PC-9 (cell line): ENCODE results near the gene GPC5. TPM values are rescaled to one million over a fixed set of nuclear protein-coding genes. Genes with fewer than 3 reads are reported as not detected.

ENCODE experiments used
- BruUV-seq: library from RNA; stranded (reverse); fragments of 400-500 nt; replicated peaks from 2 replicates; lab custom pipeline; 2021; lab: Mats Ljungman, UMichigan
- CTCF ChIA-PET: fragments of 300-600 bp; sonication (Branson Sonifier 250); formaldehyde crosslinking; loops from one replicate; lab custom pipeline; 2022; ENCODE audit warnings: antibody characterized with exemption; lab: Charles Lee
- POLR2A ChIA-PET: fragments of 300-600 bp; sonication (Branson Sonifier 250); formaldehyde crosslinking; loops from one replicate; lab custom pipeline; 2022; ENCODE audit warnings: antibody characterized with exemption; ENCODE audit not compliant: unreplicated experiment; lab: Charles Lee
- DNase-seq, 2 experiments: peaks; one replicate each; pipeline versions ENCODE4 v3.0.0 to v3.0.0-alpha.2; 2015 to 2022; ENCODE audit warnings: mixed read lengths in 1 of 2
- H2AFZ ChIP-seq: fragments of 200-600 bp; sonication (generic); 2 replicates; pipeline ENCODE4 v1.8.1; 2017; ENCODE audit warnings: antibody characterized with exemption
- H3F3A ChIP-seq: fragments of 200-600 bp; sonication (generic); 2 replicates; pipeline ENCODE4 v1.8.1; 2017; ENCODE audit warnings: antibody characterized with exemption, mild to moderate bottlenecking, low read depth; ENCODE audit not compliant: insufficient read depth
- H3K27ac ChIP-seq: fragments of 200-600 bp; sonication (generic); 2 replicates; pipeline ENCODE4 v1.6.1; 2016; ENCODE audit warnings: mixed run types
- H3K27me3 ChIP-seq: fragments of 200-600 bp; sonication (generic); 2 replicates; pipeline ENCODE4 v1.6.1; 2016; ENCODE audit warnings: low read depth, mixed run types; ENCODE audit not compliant: insufficient read depth
- H3K36me3 ChIP-seq: fragments of 200-600 bp; sonication (generic); 2 replicates; pipeline ENCODE4 v1.6.1; 2016; ENCODE audit warnings: low read depth, mixed run types
- H3K4me1 ChIP-seq: fragments of 200-600 bp; sonication (generic); replicated peaks from 2 replicates; pipeline ENCODE4 v1.6.1; 2016; ENCODE audit warnings: mixed run types; ENCODE audit not compliant: insufficient read depth
- H3K4me2 ChIP-seq: fragments of 200-600 bp; sonication (generic); 2 replicates; pipeline ENCODE4 v1.6.1; 2017; ENCODE audit warnings: mixed run types
- H3K4me3 ChIP-seq: fragments of 200-600 bp; sonication (generic); 2 replicates; pipeline ENCODE4 v1.6.1; 2016; ENCODE audit warnings: mixed run types
- H3K79me2 ChIP-seq: fragments of 200-600 bp; sonication (generic); 2 replicates; pipeline ENCODE4 v1.6.1; 2017; ENCODE audit warnings: low read depth, mixed run types
- H3K9me2 ChIP-seq: fragments of 200-600 bp; sonication (generic); 2 replicates; pipeline ENCODE4 v1.8.1; 2017; ENCODE audit warnings: mild to moderate bottlenecking; ENCODE audit not compliant: insufficient read depth
- H3K9me3 ChIP-seq: fragments of 200-600 bp; sonication (generic); 2 replicates; pipeline ENCODE4 v1.8.1; 2016; ENCODE audit warnings: low read depth; ENCODE audit not compliant: insufficient read depth
- H4K20me1 ChIP-seq: fragments of 200-600 bp; sonication (generic); 2 replicates; pipeline ENCODE4 v1.8.1; 2017; ENCODE audit not compliant: insufficient read depth
- CTCF ChIP-seq: fragments of 200-600 bp; sonication (generic); conservative IDR thresholded peaks from 2 replicates; pipeline ENCODE4 v1.6.1; 2017; ENCODE audit warnings: mixed run types, antibody characterized with exemption, mild to moderate bottlenecking, moderate library complexity
- EZH2 ChIP-seq: fragments of 200-600 bp; sonication (generic); IDR thresholded peaks from 2 replicates; pipeline ENCODE4 v1.8.0; 2017; ENCODE audit warnings: antibody characterized with exemption, low read depth
- intact Hi-C: fragments of 100-400 bp; cut with micrococcal nuclease; formaldehyde crosslinking; loops from one replicate; pipeline ENCODE4 v1.10.0; 2022; ENCODE audit not compliant: unreplicated experiment
- total RNA-seq: library from RNA; stranded (reverse); gene quantifications from 2 replicates; pipeline ENCODE4 v1.2.3, GENCODE V29; 2021

The GPC5 gene
- total RNA-seq, 1 experiment from 2014 or later, result not detected

GRCh38 chr13:91699863-91700262 is 301.4 kb downstream of the GPC5 start:
- ChIA-PET POLR2A (no interaction called here), CTCF (no interaction called here)
- no peaks in the 10 kb centered on the region for H3K36me3 ChIP-seq
- no peaks in the 10 kb centered on the region for H3K27me3 ChIP-seq
- intact Hi-C loops, result no loop called here
- BruUV-seq, result no TSS peak
- DNase-seq, result no peak
- H3K9me3 ChIP-seq, result no peaks in the 10 kb centered on the region
- H3K27ac ChIP-seq, result no peak overlapping the region
- no peaks in the 10 kb centered on the region for H3K9me2 ChIP-seq
- H3K4me1 ChIP-seq, result no peaks in the 10 kb centered on the region
- no peak overlapping the region for H2AFZ ChIP-seq
- no peak overlapping the region for H3K4me3 ChIP-seq
- H3F3A ChIP-seq, result no peaks in the 10 kb centered on the region
- TF ChIP-seq EZH2 (no peak), CTCF (no peak)
- H4K20me1 ChIP-seq, result no peaks in the 10 kb centered on the region
- no peaks in the 10 kb centered on the region for H3K79me2 ChIP-seq
- H3K4me2 ChIP-seq, result no peak overlapping the region

GRCh38 chr13:91701975-91702374 is 303.6 kb downstream of the GPC5 start:
- TF ChIP-seq CTCF, result no peak
- TF ChIP-seq EZH2, result no peak
- no peaks in the 10 kb centered on the region for H3F3A ChIP-seq
- CTCF ChIA-PET, result no interaction called here
- no TSS peak for BruUV-seq
- H3K4me1 ChIP-seq, result no peaks in the 10 kb centered on the region
- no peak for DNase-seq
- intact Hi-C loops, result no loop called here
- no peaks in the 10 kb centered on the region for H4K20me1 ChIP-seq
- POLR2A ChIA-PET, result no interaction called here
- no peaks in the 10 kb centered on the region for H3K9me2 ChIP-seq
- no peaks in the 10 kb centered on the region for H3K79me2 ChIP-seq
- no peaks in the 10 kb centered on the region for H3K36me3 ChIP-seq
- H3K27me3 ChIP-seq, result no peaks in the 10 kb centered on the region
- no peak overlapping the region for H2AFZ ChIP-seq
- no peak overlapping the region for H3K4me2 ChIP-seq
- no peaks in the 10 kb centered on the region for H3K9me3 ChIP-seq
- no peak overlapping the region for H3K27ac ChIP-seq
- no peak overlapping the region for H3K4me3 ChIP-seq

- TF ChIP-seq CTCF, result no peak
- no peak for TF ChIP-seq EZH2
- H3K4me2 ChIP-seq, result no peak overlapping the region
- H3F3A ChIP-seq, result no peaks in the 10 kb centered on the region
- intact Hi-C loops, result no loop called here
- no peaks in the 10 kb centered on the region for H3K79me2 ChIP-seq
- H3K36me3 ChIP-seq, result no peaks in the 10 kb centered on the region
- no peaks in the 10 kb centered on the region for H3K9me2 ChIP-seq
- H3K27me3 ChIP-seq, result no peaks in the 10 kb centered on the region
- H4K20me1 ChIP-seq, result no peaks in the 10 kb centered on the region
- DNase-seq, result no peak
- H2AFZ ChIP-seq, result no peak overlapping the region
- H3K9me3 ChIP-seq, result no peaks in the 10 kb centered on the region
- no peak overlapping the region for H3K4me3 ChIP-seq
- no TSS peak for BruUV-seq
- no peaks in the 10 kb centered on the region for H3K4me1 ChIP-seq
- ChIA-PET POLR2A (no interaction called here), CTCF (no interaction called here)
- H3K27ac ChIP-seq, result no peak overlapping the region
These were observed 304.0 kb downstream of the GPC5 start for GRCh38 chr13:91702411-91702810.
